GM12878 (cell line): ENCODE measurements around the gene SLC15A5. TPM values are rescaled to one million over a fixed set of nuclear protein-coding genes. Genes with fewer than 3 reads are reported as not detected.

Experiments
- ATAC-seq: fragments of 200-7000 bp; cut with Tn5 transposase; 3 replicates; pipeline ENCODE4 v1.9.1; 2020; ENCODE audit warnings: mild to moderate bottlenecking, moderate library complexity
- BruUV-seq: library from RNA; stranded (reverse); fragments of 400-500 nt; replicated peaks from 2 replicates; lab custom pipeline; 2021; lab: Mats Ljungman, UMichigan
- CTCF ChIA-PET: fragments of 300-600 bp; sonication (Branson Sonifier 250); formaldehyde crosslinking; extraction: SDS; loops from one replicate; lab custom pipeline; 2021; ENCODE audit warnings: inconsistent platforms; lab: Yijun Ruan, JAX
- POLR2A ChIA-PET: fragments of 350-600 bp; formaldehyde crosslinking; extraction: SDS; loops from one replicate; lab custom pipeline; 2021; ENCODE audit warnings: inconsistent platforms; lab: Charles Lee
- RAD21 ChIA-PET: fragments of 300-600 bp; sonication (Branson Sonifier 250); formaldehyde crosslinking; loops from one replicate; lab custom pipeline; 2023; ENCODE audit warnings: antibody characterized with exemption; ENCODE audit not compliant: unreplicated experiment; lab: Charles Lee
- SMC1A ChIA-PET: fragments of 300-600 bp; sonication (Branson Sonifier 250); formaldehyde crosslinking; loops from one replicate; lab custom pipeline; 2023; ENCODE audit not compliant: unreplicated experiment, uncharacterized antibody; lab: Charles Lee
- DNase-seq: peaks from one replicate; pipeline ENCODE4 v3.0.0-alpha.2; 2011; ENCODE audit warnings: low read depth, low spot score
- FAIRE-seq: peaks from 3 replicates; lab custom pipeline; 2011; peaks lifted over from hg19 to GRCh38; lab: Jason Lieb, UNC
- H2AFZ ChIP-seq: 2 replicates; pipeline ENCODE4 v1.6.0; 2011; ENCODE audit warnings: low read depth, low read length, control low read depth; ENCODE audit not compliant: control insufficient read depth
- H3K27ac ChIP-seq: 2 replicates; pipeline ENCODE4 v1.5.1; 2011; ENCODE audit warnings: control low read depth; ENCODE audit not compliant: control insufficient read depth, insufficient read depth
- H3K27me3 ChIP-seq, 2 experiments: replicated peaks in 1 of 2; 2 replicates each; pipeline versions ENCODE4 v1.6.0 to v1.6.1; 2011; ENCODE audit warnings: low read length in 1 of 2; ENCODE audit not compliant: control insufficient read depth in 2 of 2, insufficient read depth in 2 of 2
- H3K36me3 ChIP-seq, 2 experiments: 2 replicates each; pipeline ENCODE4 v1.5.1; 2011; ENCODE audit warnings: low read length in 1 of 2; ENCODE audit not compliant: control insufficient read depth in 2 of 2, insufficient read depth in 2 of 2
- H3K4me1 ChIP-seq: 2 replicates; pipeline ENCODE4 v1.6.1; 2011; ENCODE audit warnings: mild to moderate bottlenecking, low read length, moderate library complexity, mixed read lengths; ENCODE audit not compliant: control insufficient read depth, insufficient read depth
- H3K4me2 ChIP-seq: 2 replicates; pipeline ENCODE4 v1.6.0; 2011; ENCODE audit warnings: control low read depth; ENCODE audit not compliant: control insufficient read depth, insufficient read depth
- H3K4me3 ChIP-seq: fragments of 200-600 bp; sonication (generic); 2 replicates; pipeline ENCODE4 v1.5.1; 2016
- H3K79me2 ChIP-seq: 2 replicates; pipeline ENCODE4 v1.6.0; 2011; ENCODE audit warnings: low read length; ENCODE audit not compliant: control insufficient read depth, insufficient read depth
- H3K9ac ChIP-seq: 2 replicates; pipeline ENCODE4 v1.8.0; 2011; ENCODE audit warnings: low read length, control low read depth, mixed read lengths; ENCODE audit not compliant: control insufficient read depth, insufficient read depth
- H3K9me3 ChIP-seq: replicated peaks from 3 replicates; pipeline ENCODE4 v1.5.1; 2011; ENCODE audit warnings: mild to moderate bottlenecking, low read length; ENCODE audit not compliant: control insufficient read depth, insufficient read depth
- H4K20me1 ChIP-seq: 2 replicates; pipeline ENCODE4 v1.6.0; 2011; ENCODE audit not compliant: control insufficient read depth, insufficient read depth
- BRCA1 ChIP-seq: IDR thresholded peaks from 2 replicates; pipeline ENCODE4 v1.6.1; 2011; ENCODE audit warnings: low read depth, low read length, improper control_type of control experiment
- CBFB ChIP-seq: IDR thresholded peaks from 2 replicates; pipeline ENCODE4 v1.6.1; 2016; ENCODE audit warnings: antibody characterized with exemption, low read depth
- CHD4 ChIP-seq: fragments of 200-600 bp; sonication (generic); IDR thresholded peaks from 2 replicates; pipeline ENCODE4 v1.6.1; 2016; ENCODE audit warnings: mild to moderate bottlenecking
- EZH2 ChIP-seq: IDR thresholded peaks from 2 replicates; pipeline ENCODE4 v1.6.1; 2012; ENCODE audit warnings: low read depth, mild to moderate bottlenecking, control low read depth, inconsistent platforms, low read length, borderline replicate concordance; ENCODE audit not compliant: control insufficient read depth
- NFXL1 ChIP-seq: fragments of 450-650 bp; IDR thresholded peaks from 2 replicates; pipeline ENCODE4 v1.6.1; 2017; ENCODE audit warnings: antibody characterized with exemption, mild to moderate bottlenecking, borderline replicate concordance
- NR2C1 ChIP-seq: fragments of 450-650 bp; IDR thresholded peaks from 2 replicates; pipeline ENCODE4 v1.6.1; 2017; ENCODE audit warnings: antibody characterized with exemption, mild to moderate bottlenecking, moderate library complexity
- PAX5 ChIP-seq: IDR thresholded peaks from 2 replicates; pipeline ENCODE4 v1.6.1; 2011; ENCODE audit warnings: low read depth, low read length, borderline replicate concordance
- POU2F2 ChIP-seq: IDR thresholded peaks from 3 replicates; pipeline ENCODE4 v1.6.1; 2011; ENCODE audit warnings: low read depth, mild to moderate bottlenecking, low read length, borderline replicate concordance
- RCOR1 ChIP-seq: conservative IDR thresholded peaks from 2 replicates; pipeline ENCODE4 v1.6.1; 2012; ENCODE audit warnings: low read depth, low read length, improper control_type of control experiment
- SIN3A ChIP-seq: IDR thresholded peaks from 2 replicates; pipeline ENCODE4 v1.6.1; 2012; ENCODE audit warnings: low read depth, low read length, improper control_type of control experiment
- SMC3 ChIP-seq: IDR thresholded peaks from 2 replicates; pipeline ENCODE4 v1.6.1; 2011; ENCODE audit warnings: low read length, improper control_type of control experiment, borderline replicate concordance
- STAT1 ChIP-seq: fragments of 450-650 bp; conservative IDR thresholded peaks from 2 replicates; pipeline ENCODE4 v1.6.1; 2014; ENCODE audit warnings: antibody characterized with exemption, mild to moderate bottlenecking
- ZNF217 ChIP-seq: fragments of 450-650 bp; IDR thresholded peaks from 2 replicates; pipeline ENCODE4 v1.6.1; 2017; ENCODE audit warnings: antibody characterized with exemption, mild to moderate bottlenecking
- ZNF24 ChIP-seq: fragments of 450-650 bp; IDR thresholded peaks from 2 replicates; pipeline ENCODE4 v1.6.1; 2017; ENCODE audit warnings: antibody characterized with exemption, mild to moderate bottlenecking
- WGBS: methylation state at CpG from one replicate; pipeline ENCODE4 v1.1.6; 2016; ENCODE audit warnings: low lambda C conversion rate; ENCODE audit not compliant: insufficient replicate concordance, insufficient coverage; ENCODE audit errors: missing lambda C conversion rate; 5-methylcytosine and 5-hydroxymethylcytosine counted together
- in situ Hi-C: fragments of 300-500 bp; cut with MboI; formaldehyde crosslinking; loops from 9 replicates; pipeline ENCODE4 v1.14.3; 2018; ENCODE audit warnings: mixed read lengths
- intact Hi-C: fragments of 100-400 bp; cut with micrococcal nuclease; formaldehyde crosslinking; loops from one replicate; pipeline ENCODE4 v1.14.2; 2022; ENCODE audit not compliant: unreplicated experiment
- polyA plus RNA-seq, 11 experiments: library from polyadenylated mRNA; depleted of rRNA in 4 of 11; unstranded in 6 of 11; stranded (reverse) in 5 of 11; fragments of >200 nt; fragmentation: Nextera tagmentation in 4 of 11; fragmentation: Illumina TruSeq in 1 of 11; extraction: Ambion mirVana in 4 of 11; extraction: Trizol in 1 of 11; gene quantifications; 1 replicate in 1 of 11; 2 replicates in 10 of 11; pipeline versions ENCODE4 v1.2.1 to v1.2.3, GENCODE V29; 2011 to 2016; ENCODE audit warnings: inconsistent platforms in 2 of 11, missing spikeins in 2 of 11, low read depth in 1 of 11
- total RNA-seq, 4 experiments: library from RNA; depleted of rRNA in 3 of 4; stranded (reverse); fragments of >200 nt in 3 of 4; fragmentation: Illumina TruSeq in 1 of 4; extraction: Trizol in 1 of 4; gene quantifications; 2 replicates each; pipeline versions ENCODE4 v1.2.1 to v1.2.3, GENCODE V29; 2013 to 2021
- TF ChIP-seq, protein P1 (sequence below): fragments of 450-650 bp; formaldehyde crosslinking; IDR thresholded peaks from 2 replicates; pipeline ENCODE4 v1.4.0; 2020; ENCODE audit warnings: mild to moderate bottlenecking, moderate library complexity

The SLC15A5 gene
- total and polyA plus RNA-seq, 10 of the 15 experiments (the other 5 are each of a cell fraction or from before 2014, with no cell fraction given) = not detected

GRCh38 chr12:16299403-16299802 lies 21.9 kb upstream of the SLC15A5 start:
- CTCF ChIA-PET = no interaction called here
- no peak for DNase-seq
- SMC1A ChIA-PET = no interaction called here
- Histone ChIP-seq H3K79me2 (no peaks in the 10 kb centered on the region), H3K4me3 (no peak overlapping the region), H3K9ac (no peak overlapping the region), H3K36me3 (no peaks in the 10 kb centered on the region), H3K4me2 (no peak overlapping the region), H3K27ac (no peak overlapping the region), H4K20me1 (no peaks in the 10 kb centered on the region), H3K4me1 (no peaks in the 10 kb centered on the region), H3K9me3 (no peaks in the 10 kb centered on the region), H3K27me3 (no peaks in the 10 kb centered on the region), H2AFZ (no peak overlapping the region)
- intact Hi-C loops = no loop called here
- no peak for FAIRE-seq
- RAD21 ChIA-PET = no interaction called here
- POLR2A ChIA-PET = no interaction called here
- no TSS peak for BruUV-seq
- in situ Hi-C loops = no loop called here
- ATAC-seq = no peak
- no peak for TF ChIP-seq BRCA1
- TF ChIP-seq CBFB = no peak
- TF ChIP-seq ZNF217 = no peak
- no peak for TF ChIP-seq SMC3
- TF ChIP-seq EZH2 = no peak
- no peak for TF ChIP-seq NR2C1
- no peak for TF ChIP-seq POU2F2
- TF ChIP-seq SIN3A = no peak
- no peak for TF ChIP-seq STAT1
- no peak for TF ChIP-seq ZNF24
- TF ChIP-seq CHD4 = no peak
- no peak for TF ChIP-seq RCOR1
- no peak for TF ChIP-seq NFXL1
- TF ChIP-seq, protein P1, sequence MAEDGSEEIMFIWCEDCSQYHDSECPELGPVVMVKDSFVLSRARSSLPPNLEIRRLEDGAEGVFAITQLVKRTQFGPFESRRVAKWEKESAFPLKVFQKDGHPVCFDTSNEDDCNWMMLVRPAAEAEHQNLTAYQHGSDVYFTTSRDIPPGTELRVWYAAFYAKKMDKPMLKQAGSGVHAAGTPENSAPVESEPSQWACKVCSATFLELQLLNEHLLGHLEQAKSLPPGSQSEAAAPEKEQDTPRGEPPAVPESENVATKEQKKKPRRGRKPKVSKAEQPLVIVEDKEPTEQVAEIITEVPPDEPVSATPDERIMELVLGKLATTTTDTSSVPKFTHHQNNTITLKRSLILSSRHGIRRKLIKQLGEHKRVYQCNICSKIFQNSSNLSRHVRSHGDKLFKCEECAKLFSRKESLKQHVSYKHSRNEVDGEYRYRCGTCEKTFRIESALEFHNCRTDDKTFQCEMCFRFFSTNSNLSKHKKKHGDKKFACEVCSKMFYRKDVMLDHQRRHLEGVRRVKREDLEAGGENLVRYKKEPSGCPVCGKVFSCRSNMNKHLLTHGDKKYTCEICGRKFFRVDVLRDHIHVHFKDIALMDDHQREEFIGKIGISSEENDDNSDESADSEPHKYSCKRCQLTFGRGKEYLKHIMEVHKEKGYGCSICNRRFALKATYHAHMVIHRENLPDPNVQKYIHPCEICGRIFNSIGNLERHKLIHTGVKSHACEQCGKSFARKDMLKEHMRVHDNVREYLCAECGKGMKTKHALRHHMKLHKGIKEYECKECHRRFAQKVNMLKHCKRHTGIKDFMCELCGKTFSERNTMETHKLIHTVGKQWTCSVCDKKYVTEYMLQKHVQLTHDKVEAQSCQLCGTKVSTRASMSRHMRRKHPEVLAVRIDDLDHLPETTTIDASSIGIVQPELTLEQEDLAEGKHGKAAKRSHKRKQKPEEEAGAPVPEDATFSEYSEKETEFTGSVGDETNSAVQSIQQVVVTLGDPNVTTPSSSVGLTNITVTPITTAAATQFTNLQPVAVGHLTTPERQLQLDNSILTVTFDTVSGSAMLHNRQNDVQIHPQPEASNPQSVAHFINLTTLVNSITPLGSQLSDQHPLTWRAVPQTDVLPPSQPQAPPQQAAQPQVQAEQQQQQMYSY (CRISPR knock-in tag) = no peak
- TF ChIP-seq PAX5 = no peak
- WGBS = 12% methylated on average over 2 of the region's 2 CpGs
